Astrocyte (in vitro differentiated cells and primary cell): ENCODE results near the gene DAZAP1. TPM values are rescaled to one million over a fixed set of nuclear protein-coding genes. Genes with fewer than 3 reads are reported as not detected.
A peak's percentile ranks its signal among the peaks of the same experiment; 100 is the strongest.

Experiments
- DNase-seq: peaks from one replicate; pipeline ENCODE4 v3.0.0-alpha.2; 2010; ENCODE audit warnings: low read depth
- FAIRE-seq: peaks from 2 replicates; lab custom pipeline; 2011; peaks lifted over from hg19 to GRCh38; lab: Jason Lieb, UNC
- H2AFZ ChIP-seq: 2 replicates; pipeline ENCODE4 v1.6.0; 2012; ENCODE audit warnings: low read depth, low read length, inconsistent platforms
- H3K27ac ChIP-seq: 2 replicates; pipeline ENCODE4 v1.5.1; 2011; ENCODE audit warnings: low read depth, low read length, inconsistent platforms
- H3K27me3 ChIP-seq: 2 replicates; pipeline ENCODE4 v1.6.0; 2011; ENCODE audit warnings: low read length, inconsistent platforms; ENCODE audit not compliant: insufficient read depth
- H3K36me3 ChIP-seq: 2 replicates; pipeline ENCODE4 v1.5.1; 2011; ENCODE audit warnings: low read length, inconsistent platforms; ENCODE audit not compliant: insufficient read depth
- H3K4me1 ChIP-seq: 2 replicates; pipeline ENCODE4 v1.5.1; 2011; ENCODE audit warnings: low read length, inconsistent platforms; ENCODE audit not compliant: insufficient read depth
- H3K4me2 ChIP-seq: 2 replicates; pipeline ENCODE4 v1.6.0; 2012; ENCODE audit warnings: low read length, inconsistent platforms
- H3K4me3 ChIP-seq: 2 replicates; pipeline ENCODE4 v1.5.1; 2011; ENCODE audit warnings: low read depth, mild to moderate bottlenecking, low read length, inconsistent platforms; ENCODE audit not compliant: insufficient read depth
- H3K79me2 ChIP-seq: 2 replicates; pipeline ENCODE4 v1.6.0; 2012; ENCODE audit warnings: mild to moderate bottlenecking, low read length, inconsistent platforms; ENCODE audit not compliant: insufficient read depth
- H3K9ac ChIP-seq: 2 replicates; pipeline ENCODE4 v1.6.0; 2012; ENCODE audit warnings: mild to moderate bottlenecking, low read length, inconsistent platforms
- H3K9me3 ChIP-seq: 2 replicates; pipeline ENCODE4 v1.5.1; 2012; ENCODE audit warnings: low read depth, mild to moderate bottlenecking, low read length, inconsistent platforms; ENCODE audit not compliant: insufficient read depth
- H4K20me1 ChIP-seq: 2 replicates; pipeline ENCODE4 v1.6.0; 2012; ENCODE audit warnings: low read length, inconsistent platforms; ENCODE audit not compliant: insufficient read depth
- H3K27ac Mint-ChIP-seq: one replicate; pipeline ENCODE4 v1.8.0; 2021; ENCODE audit warnings: mild to moderate bottlenecking, mixed read lengths; ENCODE audit not compliant: unreplicated experiment
- H3K27me3 Mint-ChIP-seq: one replicate; pipeline ENCODE4 v1.8.0; 2021; ENCODE audit warnings: low read depth, mixed read lengths; ENCODE audit not compliant: unreplicated experiment
- H3K36me3 Mint-ChIP-seq: one replicate; pipeline ENCODE4 v1.8.0; 2021; ENCODE audit warnings: low read depth, mixed read lengths; ENCODE audit not compliant: unreplicated experiment
- H3K4me1 Mint-ChIP-seq: one replicate; pipeline ENCODE4 v1.8.0; 2021; ENCODE audit warnings: low read depth, mixed read lengths; ENCODE audit not compliant: unreplicated experiment
- H3K4me3 Mint-ChIP-seq: one replicate; pipeline ENCODE4 v1.8.0; 2021; ENCODE audit warnings: mild to moderate bottlenecking, moderate library complexity, mixed read lengths; ENCODE audit not compliant: unreplicated experiment
- H3K9me3 Mint-ChIP-seq: one replicate; pipeline ENCODE4 v1.8.0; 2021; ENCODE audit warnings: mild to moderate bottlenecking, mixed read lengths; ENCODE audit not compliant: unreplicated experiment
- EZH2 ChIP-seq: IDR thresholded peaks from 2 replicates; pipeline ENCODE4 v1.6.1; 2012; ENCODE audit warnings: mild to moderate bottlenecking, low read length, inconsistent platforms; ENCODE audit not compliant: insufficient read depth
- total RNA-seq: library from RNA; stranded (reverse); gene quantifications from 2 replicates; pipeline ENCODE4 v1.2.1, GENCODE V29; 2021
- TF ChIP-seq, protein P1 (sequence below): IDR thresholded peaks from 2 replicates; pipeline ENCODE4 v1.5.1; 2011; ENCODE audit warnings: low read depth, mild to moderate bottlenecking, inconsistent platforms, low read length, moderate library complexity; ENCODE audit not compliant: insufficient read depth

Gene DAZAP1
- total RNA-seq, 1 donor from 2014 or later = 108 TPM

GRCh38 chr19:1446713-1447481, 39.5 kb downstream of the DAZAP1 start:
- Histone ChIP-seq H3K4me1 (peaks cover 6% of the 10 kb centered on the region), H3K27me3 (peaks cover 29% of the 10 kb centered on the region), H3K4me2 (peak overlapping the region; percentile 78), H3K4me3 (no peak overlapping the region), H3K27ac (no peak overlapping the region), H3K9me3 (no peaks in the 10 kb centered on the region), H4K20me1 (peaks cover 58% of the 10 kb centered on the region), H2AFZ (no peak overlapping the region), H3K36me3 (peaks cover 6% of the 10 kb centered on the region), H3K9ac (no peak overlapping the region), H3K79me2 (peaks cover 5% of the 10 kb centered on the region)
- no peak overlapping the region for H3K27ac Mint-ChIP-seq
- FAIRE-seq (no peak), DNase-seq (no peak)
- peaks cover 9% of the 10 kb centered on the region for H3K36me3 Mint-ChIP-seq
- peaks cover 4% of the 10 kb centered on the region for H3K4me1 Mint-ChIP-seq
- peak overlapping the region; percentile 75 for H3K4me3 Mint-ChIP-seq
- H3K9me3 Mint-ChIP-seq = no peaks in the 10 kb centered on the region
- peaks cover 31% of the 10 kb centered on the region for H3K27me3 Mint-ChIP-seq
- TF ChIP-seq, protein P1, sequence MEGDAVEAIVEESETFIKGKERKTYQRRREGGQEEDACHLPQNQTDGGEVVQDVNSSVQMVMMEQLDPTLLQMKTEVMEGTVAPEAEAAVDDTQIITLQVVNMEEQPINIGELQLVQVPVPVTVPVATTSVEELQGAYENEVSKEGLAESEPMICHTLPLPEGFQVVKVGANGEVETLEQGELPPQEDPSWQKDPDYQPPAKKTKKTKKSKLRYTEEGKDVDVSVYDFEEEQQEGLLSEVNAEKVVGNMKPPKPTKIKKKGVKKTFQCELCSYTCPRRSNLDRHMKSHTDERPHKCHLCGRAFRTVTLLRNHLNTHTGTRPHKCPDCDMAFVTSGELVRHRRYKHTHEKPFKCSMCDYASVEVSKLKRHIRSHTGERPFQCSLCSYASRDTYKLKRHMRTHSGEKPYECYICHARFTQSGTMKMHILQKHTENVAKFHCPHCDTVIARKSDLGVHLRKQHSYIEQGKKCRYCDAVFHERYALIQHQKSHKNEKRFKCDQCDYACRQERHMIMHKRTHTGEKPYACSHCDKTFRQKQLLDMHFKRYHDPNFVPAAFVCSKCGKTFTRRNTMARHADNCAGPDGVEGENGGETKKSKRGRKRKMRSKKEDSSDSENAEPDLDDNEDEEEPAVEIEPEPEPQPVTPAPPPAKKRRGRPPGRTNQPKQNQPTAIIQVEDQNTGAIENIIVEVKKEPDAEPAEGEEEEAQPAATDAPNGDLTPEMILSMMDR = no peak
- TF ChIP-seq EZH2 = peak; percentile 98

- peak overlapping the region; percentile 75 for H3K4me3 Mint-ChIP-seq
- H3K4me3 ChIP-seq = no peak overlapping the region
- peaks cover 56% of the 10 kb centered on the region for H4K20me1 ChIP-seq
- H3K9me3 ChIP-seq = no peaks in the 10 kb centered on the region
- H3K79me2 ChIP-seq = no peaks in the 10 kb centered on the region
- no peaks in the 10 kb centered on the region for H3K9me3 Mint-ChIP-seq
- no peak for FAIRE-seq
- peaks cover 9% of the 10 kb centered on the region for H3K36me3 Mint-ChIP-seq
- DNase-seq = no peak
- peaks cover 4% of the 10 kb centered on the region for H3K36me3 ChIP-seq
- H2AFZ ChIP-seq = no peak overlapping the region
- peaks cover 33% of the 10 kb centered on the region for H3K27me3 ChIP-seq
- no peak overlapping the region for H3K27ac ChIP-seq
- TF ChIP-seq EZH2 = no peak
- TF ChIP-seq, protein P1 = no peak
- peaks cover 31% of the 10 kb centered on the region for H3K27me3 Mint-ChIP-seq
- no peak overlapping the region for H3K4me2 ChIP-seq
- peaks cover 2% of the 10 kb centered on the region for H3K4me1 Mint-ChIP-seq
- no peak overlapping the region for H3K9ac ChIP-seq
- no peak overlapping the region for H3K27ac Mint-ChIP-seq
- peaks cover 6% of the 10 kb centered on the region for H3K4me1 ChIP-seq
Observed at GRCh38 chr19:1447504-1447903, 40.1 kb downstream of the DAZAP1 start.

- Histone ChIP-seq H3K9ac (no peak overlapping the region), H3K4me1 (peaks cover 6% of the 10 kb centered on the region), H3K4me2 (no peak overlapping the region), H3K27ac (no peak overlapping the region), H3K36me3 (no peaks in the 10 kb centered on the region), H2AFZ (no peak overlapping the region), H3K9me3 (no peaks in the 10 kb centered on the region), H3K79me2 (no peaks in the 10 kb centered on the region), H4K20me1 (peaks cover 56% of the 10 kb centered on the region), H3K4me3 (no peak overlapping the region), H3K27me3 (peaks cover 37% of the 10 kb centered on the region)
- no peak for DNase-seq
- Mint-ChIP-seq H3K4me3 (peak overlapping the region; percentile 40), H3K27me3 (peaks cover 34% of the 10 kb centered on the region), H3K9me3 (no peaks in the 10 kb centered on the region), H3K4me1 (no peaks in the 10 kb centered on the region), H3K36me3 (peaks cover 4% of the 10 kb centered on the region), H3K27ac (peak overlapping the region; percentile 41)
- FAIRE-seq = no peak
- no peak for TF ChIP-seq EZH2
- TF ChIP-seq, protein P1 = no peak
Observed at GRCh38 chr19:1447944-1448343, 40.6 kb downstream of the DAZAP1 start.
